Measurements from ENCODE around the gene MYH6.

The MYH6 gene

DNA sequence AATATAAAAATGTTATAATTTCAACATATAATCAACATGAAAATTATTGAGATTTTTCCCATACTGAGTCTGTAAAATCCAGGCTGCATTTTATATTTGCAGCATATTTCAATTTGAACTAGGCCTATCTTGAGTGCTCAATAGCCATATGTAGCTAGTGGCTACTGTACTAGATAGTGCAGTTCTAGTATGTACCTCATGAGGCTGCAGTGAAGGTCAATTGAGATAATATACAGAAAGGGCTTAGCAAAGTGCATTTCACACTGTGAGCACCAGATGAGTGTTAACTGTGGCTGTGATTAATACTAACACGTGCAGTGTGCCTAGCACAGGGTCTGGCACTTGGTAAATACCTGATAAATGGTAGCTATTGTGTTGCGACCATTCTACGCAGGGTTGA lies 50.0 kb downstream of the MYH6 start:
- no peak overlapping the region for H3K4me3 ChIP-seq (ENCODE audit: control insufficient read depth, low read depth, low read length)
- no peak for DNase-seq (ENCODE audit: low read depth)
- TF ChIP-seq, protein P1, sequence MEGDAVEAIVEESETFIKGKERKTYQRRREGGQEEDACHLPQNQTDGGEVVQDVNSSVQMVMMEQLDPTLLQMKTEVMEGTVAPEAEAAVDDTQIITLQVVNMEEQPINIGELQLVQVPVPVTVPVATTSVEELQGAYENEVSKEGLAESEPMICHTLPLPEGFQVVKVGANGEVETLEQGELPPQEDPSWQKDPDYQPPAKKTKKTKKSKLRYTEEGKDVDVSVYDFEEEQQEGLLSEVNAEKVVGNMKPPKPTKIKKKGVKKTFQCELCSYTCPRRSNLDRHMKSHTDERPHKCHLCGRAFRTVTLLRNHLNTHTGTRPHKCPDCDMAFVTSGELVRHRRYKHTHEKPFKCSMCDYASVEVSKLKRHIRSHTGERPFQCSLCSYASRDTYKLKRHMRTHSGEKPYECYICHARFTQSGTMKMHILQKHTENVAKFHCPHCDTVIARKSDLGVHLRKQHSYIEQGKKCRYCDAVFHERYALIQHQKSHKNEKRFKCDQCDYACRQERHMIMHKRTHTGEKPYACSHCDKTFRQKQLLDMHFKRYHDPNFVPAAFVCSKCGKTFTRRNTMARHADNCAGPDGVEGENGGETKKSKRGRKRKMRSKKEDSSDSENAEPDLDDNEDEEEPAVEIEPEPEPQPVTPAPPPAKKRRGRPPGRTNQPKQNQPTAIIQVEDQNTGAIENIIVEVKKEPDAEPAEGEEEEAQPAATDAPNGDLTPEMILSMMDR (conservative IDR thresholded peaks at IDR 0.05; ENCODE audit: control insufficient read depth, insufficient read depth, low read depth, low read length): no peak

DNA sequence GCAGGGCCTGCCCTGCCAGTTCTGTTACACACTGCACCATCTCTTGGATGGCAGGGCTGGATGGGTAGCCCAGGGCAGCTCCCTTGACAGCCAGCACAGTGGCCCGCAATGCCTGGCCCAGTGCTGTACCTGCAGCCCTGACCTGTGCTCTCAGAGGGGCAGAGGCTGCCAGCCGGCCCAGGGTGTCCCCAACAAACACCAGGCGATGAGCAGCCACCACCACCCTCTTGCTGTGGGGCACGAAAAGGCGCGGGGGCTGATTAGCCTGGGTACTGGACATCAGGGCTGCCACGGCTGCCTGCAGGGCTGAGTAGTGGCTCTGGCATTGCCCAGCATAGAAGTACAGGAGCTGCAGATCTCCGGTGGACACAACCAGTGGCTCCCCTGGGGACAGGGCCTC lies 50.8 kb downstream of the MYH6 start:
- DNase-seq (ENCODE audit: low read depth): no peak
- TF ChIP-seq, protein P1 (conservative IDR thresholded peaks at IDR 0.05; ENCODE audit: control insufficient read depth, insufficient read depth, low read depth, low read length): no peak
- H3K4me3 ChIP-seq (ENCODE audit: control insufficient read depth, low read depth, low read length): no peak overlapping the region

DNA sequence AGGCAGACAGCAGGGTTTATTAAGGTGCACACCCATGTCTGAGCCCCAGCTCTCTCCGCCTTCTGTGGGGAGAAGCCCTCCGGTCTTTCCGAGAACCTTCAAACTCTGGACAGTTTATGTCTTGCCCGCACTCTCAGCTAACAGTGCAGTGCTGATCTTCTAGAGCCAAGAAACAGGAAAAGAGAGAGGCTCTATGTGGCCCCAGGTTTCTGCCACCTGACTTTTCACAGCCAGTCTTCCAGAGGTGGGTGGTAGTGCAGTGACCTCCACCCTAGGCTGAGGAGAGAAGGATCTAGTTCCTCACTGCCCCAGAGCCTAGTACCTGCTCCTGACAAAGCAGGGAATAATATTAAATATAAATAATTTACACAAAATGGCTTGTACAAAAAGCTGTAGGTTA lies 51.4 kb downstream of the MYH6 start:
- H3K4me3 ChIP-seq (ENCODE audit: control insufficient read depth, low read depth, low read length): no peak overlapping the region
- TF ChIP-seq, protein P1 (conservative IDR thresholded peaks at IDR 0.05; ENCODE audit: control insufficient read depth, insufficient read depth, low read depth, low read length): no peak
- no peak for DNase-seq (ENCODE audit: low read depth)

DNA sequence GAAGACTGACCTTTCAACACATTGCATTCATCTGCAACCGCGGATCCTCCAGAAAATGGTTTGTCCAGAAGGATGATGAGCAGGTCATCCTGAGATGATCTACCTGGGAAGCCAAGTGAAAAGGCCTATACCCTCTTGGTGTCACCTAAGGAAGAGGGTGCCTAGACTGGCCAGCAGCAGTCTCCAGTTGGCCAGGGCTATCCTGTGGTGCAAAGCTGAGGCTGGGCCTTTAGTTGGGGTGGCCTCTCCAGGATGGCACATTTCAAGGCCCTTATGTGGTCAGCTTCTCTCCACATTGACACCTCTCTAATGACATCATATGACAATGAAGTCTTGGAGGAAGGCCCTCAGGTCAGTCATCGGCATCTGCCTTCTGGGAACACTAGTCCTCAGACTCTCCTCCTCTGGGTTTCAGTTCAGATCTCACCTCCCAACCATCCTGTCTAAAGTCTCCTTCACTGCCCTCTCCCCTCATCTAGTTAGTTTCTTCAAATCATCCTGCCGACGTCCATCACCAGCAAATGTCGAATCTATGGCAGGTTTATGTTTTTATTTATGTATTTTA lies 52.1 kb downstream of the MYH6 start:
- no peak overlapping the region for H3K4me3 ChIP-seq (ENCODE audit: control insufficient read depth, low read depth, low read length)
- no peak for DNase-seq (ENCODE audit: low read depth)
- TF ChIP-seq, protein P1 (conservative IDR thresholded peaks at IDR 0.05; ENCODE audit: control insufficient read depth, insufficient read depth, low read depth, low read length): no peak

DNA sequence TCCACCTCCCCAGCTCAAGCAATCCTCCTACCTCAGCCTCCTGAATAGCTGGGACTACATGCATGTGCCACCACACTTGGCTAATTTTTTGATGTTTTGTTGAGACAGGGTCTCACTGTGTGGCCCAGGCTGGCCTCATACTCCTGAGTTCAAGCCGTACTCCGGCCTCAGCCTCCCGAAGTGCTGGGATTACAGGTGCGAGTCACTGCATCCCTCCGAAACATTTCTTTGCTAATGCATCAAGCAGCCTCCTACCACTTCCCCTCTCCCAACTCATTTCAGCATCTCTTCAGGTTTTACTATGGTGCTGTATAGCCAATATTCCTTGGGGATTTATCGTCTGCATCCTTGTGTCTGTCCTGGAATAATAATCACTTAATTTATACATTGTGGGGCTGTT lies 53.1 kb downstream of the MYH6 start:
- H3K4me3 ChIP-seq (ENCODE audit: control insufficient read depth, low read depth, low read length): no peak overlapping the region
- no peak for DNase-seq (ENCODE audit: low read depth)
- TF ChIP-seq, protein P1 (conservative IDR thresholded peaks at IDR 0.05; ENCODE audit: control insufficient read depth, insufficient read depth, low read depth, low read length): no peak

DNA sequence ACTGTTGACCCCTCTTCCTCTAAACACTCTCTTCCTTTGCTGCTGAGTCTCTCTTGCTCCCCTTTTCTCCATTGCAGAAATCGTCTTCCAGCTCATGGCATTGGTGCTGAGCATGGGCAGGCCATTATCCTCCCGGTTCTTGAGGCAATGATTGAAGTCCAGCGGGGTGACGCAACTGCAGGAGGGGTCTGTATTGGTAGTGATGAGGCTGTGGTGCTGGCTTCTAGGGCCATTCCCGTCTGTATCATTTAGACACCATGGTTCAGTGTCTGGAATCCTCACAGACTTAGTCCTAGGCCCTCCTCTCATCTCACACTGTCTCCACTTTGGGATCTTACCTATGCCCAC lies 54.7 kb downstream of the MYH6 start:
- DNase-seq (ENCODE audit: low read depth): no peak
- TF ChIP-seq, protein P1 (conservative IDR thresholded peaks at IDR 0.05; ENCODE audit: control insufficient read depth, insufficient read depth, low read depth, low read length): no peak
- H3K4me3 ChIP-seq (ENCODE audit: control insufficient read depth, low read depth, low read length): no peak overlapping the region

Measured in fibroblast of mammary gland (primary cell).